Ovary (tissue), 9 donors: ENCODE results near the gene DHX38. TPM values are rescaled to one million over a fixed set of nuclear protein-coding genes. Genes with fewer than 3 reads are reported as not detected.

Experiments used
- DNase-seq, 5 donors: peaks; one replicate each; pipeline ENCODE4 v3.0.0-alpha.2; 2019 to 2020
- H3K27ac ChIP-seq, 2 donors: fragments of 200-600 bp; one replicate each; pipeline versions ENCODE4 v1.5.1 to v1.8.0; 2019 to 2022
- H3K27me3 ChIP-seq: fragments of 200-600 bp; one replicate; pipeline ENCODE4 v1.8.0; 2022
- H3K36me3 ChIP-seq: fragments of 200-600 bp; sonication (generic); one replicate; pipeline ENCODE4 v1.5.1; 2019
- H3K4me1 ChIP-seq: one replicate; pipeline ENCODE4 v1.8.1; 2013; ENCODE audit warnings: mild to moderate bottlenecking, moderate library complexity; ENCODE audit not compliant: insufficient read depth
- H3K4me3 ChIP-seq: fragments of 200-600 bp; sonication (generic); one replicate; pipeline ENCODE4 v1.5.1; 2017
- H3K9me3 ChIP-seq, 2 donors: fragments of 200-600 bp in 1 of 2; sonication (generic) in 1 of 2; one replicate each; pipeline versions ENCODE4 v1.5.1 to v1.8.1; 2013 to 2019; ENCODE audit warnings: mild to moderate bottlenecking in 1 of 2, moderate library complexity in 1 of 2
- CTCF ChIP-seq, 3 donors: fragments of 450-650 bp in 2 of 3; fragments of 200-600 bp in 1 of 3; IDR thresholded peaks; one replicate each; pipeline versions ENCODE4 v1.5.1 to v1.8.0; 2016 to 2022; ENCODE audit warnings: antibody characterized with exemption in 3 of 3, mild to moderate bottlenecking in 1 of 3
- EP300 ChIP-seq: sonication (generic); formaldehyde crosslinking; IDR thresholded peaks from one replicate; pipeline ENCODE4 v1.6.1; 2017; ENCODE audit warnings: antibody characterized with exemption
- POLR2A ChIP-seq: fragments of 450-650 bp; IDR thresholded peaks from one replicate; pipeline ENCODE4 v1.6.1; 2017; ENCODE audit warnings: antibody characterized with exemption, mild to moderate bottlenecking, moderate library complexity
- WGBS, 3 donors: extraction: QIAGEN DNeasy Blood & Tissue Kit in 1 of 3; methylation state at CpG; one replicate each; pipeline versions ENCODE4 v1.1.5 to v1.1.7; 2013 to 2017; 5-methylcytosine and 5-hydroxymethylcytosine counted together
- intact Hi-C, 4 donors: fragments of 100-400 bp; cut with DNase I; formaldehyde crosslinking; loops; one replicate each; pipeline versions ENCODE4 v1.11.0 to v1.15.1; 2022 to 2023
- polyA plus RNA-seq, 2 donors: library from polyadenylated mRNA; stranded (reverse); fragments of 200-250 nt in 1 of 2; fragments of 350-450 nt in 1 of 2; fragmentation: Illumina TruSeq in 1 of 2; extraction: RNeasy Lipid Tissue Mini Kit (QIAGEN cat#74804) in 1 of 2; gene quantifications; one replicate each; pipeline ENCODE4 v1.2.3, GENCODE V29; 2013 to 2014
- total RNA-seq, 7 donors: library from RNA; depleted of rRNA in 2 of 7; stranded (reverse); fragments of >200 nt in 2 of 7; fragmentation: NEBNext Ultra II Directional in 3 of 7; extraction: Animal tissue kit (Norgen Biotek cat#: 25700) in 3 of 7; gene quantifications; one replicate each; pipeline versions ENCODE4 v1.1.0 to v1.2.4, GENCODE V29; 2016 to 2023
- donor health status: DM: no; HTN: no; CAD: no; lungs with moderate emphysema.
- donor health status: DM: no; HTN: no; CAD: no.
- donor health status: Bipolar disorder and iron deficiency.
- donor health status: DM: yes; HTN: yes; CAD: no.
- donor health status: DM: no; HTN: no; CAD: no.
- donor health status: DM: yes; HTN: yes; CAD: no.

Gene DHX38
- total and polyA plus RNA-seq, 9 donors: 33.0 to 81.7 (median 59.1) TPM

GRCh38 chr16:72092832-72093447 lies 707 bp upstream of the DHX38 start:
- H3K4me1 ChIP-seq: peaks cover 6% of the 10 kb centered on the region
- peak overlapping the region; percentile 89 for H3K4me3 ChIP-seq
- H3K27me3 ChIP-seq: no peaks in the 10 kb centered on the region
- DNase-seq: peak in 1 of 5 donors; percentile 53
- TF ChIP-seq EP300: no peak
- TF ChIP-seq POLR2A: no peak
- TF ChIP-seq CTCF (IDR thresholded peaks at IDR 0.05): no peak
- H3K36me3 ChIP-seq: no peaks in the 10 kb centered on the region
- H3K27ac ChIP-seq: peak overlapping the region in 1 of 2 donors; percentile 68
- no peaks in the 10 kb centered on the region for H3K9me3 ChIP-seq
- 0 to 1% (median 0%) methylated on average over 22 of the region's 22 CpGs for WGBS, 3 donors
- intact Hi-C loops: loop anchor here in 1 of 4 donors (10.0 kb wide), 1 partner anchor 78 kb away; no protein-coding TSS in a partner anchor

- peak overlapping the region; percentile 89 for H3K4me3 ChIP-seq
- H3K36me3 ChIP-seq: no peaks in the 10 kb centered on the region
- H3K27me3 ChIP-seq: no peaks in the 10 kb centered on the region
- peaks cover 6% of the 10 kb centered on the region for H3K4me1 ChIP-seq
- no peaks in the 10 kb centered on the region for H3K9me3 ChIP-seq
- peak overlapping the region; percentile 81 to 82 for H3K27ac ChIP-seq
- intact Hi-C loops: loop anchor here in 1 of 4 donors (10.0 kb wide), 1 partner anchor 79 kb away; no protein-coding TSS in a partner anchor
- DNase-seq: no peak
- TF ChIP-seq EP300 (no peak), CTCF (IDR thresholded peaks at IDR 0.05) (no peak), POLR2A (no peak)
- WGBS, 3 donors: 1 to 2% (median 1%) methylated on average over 11 of the region's 11 CpGs
Observed at GRCh38 chr16:72094266-72094610, 591 bp downstream of the DHX38 start.

- TF ChIP-seq EP300: no peak
- no peak for TF ChIP-seq POLR2A
- no peak for TF ChIP-seq CTCF (IDR thresholded peaks at IDR 0.05)
- WGBS, 3 donors: 72 to 75% (median 74%) methylated on average over 13 to 15 of the region's 15 CpGs
- no peak overlapping the region for H3K4me3 ChIP-seq
- no peaks in the 10 kb centered on the region for H3K27me3 ChIP-seq
- no peaks in the 10 kb centered on the region for H3K9me3 ChIP-seq
- H3K27ac ChIP-seq: no peak overlapping the region
- DNase-seq: no peak
- intact Hi-C loops: loop anchor here in 1 of 4 donors (2.0 to 10.0 kb wide), 2 partner anchors 32 to 84 kb away; no protein-coding TSS in a partner anchor
- H3K4me1 ChIP-seq: peaks cover 2% of the 10 kb centered on the region
- H3K36me3 ChIP-seq: no peaks in the 10 kb centered on the region
Observed at GRCh38 chr16:72098936-72099335, 5.3 kb downstream of the DHX38 start.

- Histone ChIP-seq H3K4me1 (peaks cover 1% of the 10 kb centered on the region), H3K36me3 (no peaks in the 10 kb centered on the region), H3K4me3 (no peak overlapping the region), H3K27me3 (no peaks in the 10 kb centered on the region), H3K9me3 (no peaks in the 10 kb centered on the region), H3K27ac (no peak overlapping the region)
- DNase-seq: peak in 2 of 5 donors; percentile 34 to 37
- TF ChIP-seq CTCF (IDR thresholded peaks at IDR 0.05) (peak in 1 of 3 donors; percentile 18), EP300 (no peak), POLR2A (no peak)
- WGBS, 3 donors: 63 to 70% (median 67%) methylated on average over 12 of the region's 12 CpGs
- intact Hi-C loops: loop anchor here in 1 of 4 donors (2.0 to 10.0 kb wide), 2 partner anchors 33 to 85 kb away; no protein-coding TSS in a partner anchor
Observed at GRCh38 chr16:72099377-72099818, 5.8 kb downstream of the DHX38 start.
